Body of pancreas (tissue), 4 donors: ENCODE data around the gene KIAA1614.

ENCODE experiments used
- CTCF ChIP-seq, 7 experiments: fragments of 450-650 bp in 4 of 7; fragments of 200-600 bp in 3 of 7; sonication (generic) in 3 of 7; IDR thresholded peaks; one replicate each; pipeline ENCODE4 v1.5.1; 2016 to 2019; ENCODE audit warnings: antibody characterized with exemption in 7 of 7
- POLR2A ChIP-seq, 3 donors: fragments of 450-650 bp; IDR thresholded peaks; one replicate each; pipeline ENCODE4 v1.6.1; 2016; ENCODE audit warnings: antibody characterized with exemption in 3 of 3, mild to moderate bottlenecking in 2 of 3

GRCh38 chr1:180907313-180908055, 5.2 kb upstream of the KIAA1614 start:
- TF ChIP-seq CTCF (IDR thresholded peaks at IDR 0.05) (no peak), POLR2A (IDR thresholded peaks at IDR 0.05) (no peak)
